ENCODE data around the gene LKAAEAR1. TPM values are rescaled to one million over a fixed set of nuclear protein-coding genes. Genes with fewer than 3 reads are reported as not detected.

The LKAAEAR1 gene
- total and polyA plus RNA-seq, 2 of the 13 experiments (the other 11 are each of a cell fraction or from before 2014, with no cell fraction given): not detected

DNA sequence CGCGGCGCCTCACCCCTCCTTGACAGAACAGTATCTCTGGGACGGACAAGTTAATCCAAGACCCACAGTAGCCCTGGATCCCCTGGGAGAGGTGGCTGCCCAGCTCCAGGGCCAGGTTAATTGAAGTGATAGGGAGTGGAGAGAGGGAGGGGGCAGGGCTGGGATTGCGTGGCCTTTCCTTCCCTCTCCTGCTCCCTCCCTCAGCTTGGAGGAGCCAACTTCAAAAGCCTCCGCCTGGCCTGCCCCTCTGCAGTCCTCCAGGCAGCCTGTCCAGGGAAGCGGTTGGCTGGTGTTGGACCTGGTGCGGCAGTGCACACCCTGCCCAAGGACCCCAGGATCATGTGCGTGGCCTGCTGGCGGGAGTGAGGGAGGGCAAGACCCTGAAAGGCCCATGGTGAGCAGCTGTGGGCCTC, 48.3 kb downstream of the LKAAEAR1 start, which contains the start of gene C20orf204 (continued):
- TF ChIP-seq ZNF891 (CRISPR knock-in tag; IDR thresholded peaks at IDR 0.05) (no peak), HDAC1 (CRISPR knock-in tag; IDR thresholded peaks at IDR 0.05) (peak; percentile 75; the same call in 1 of the 2 replicates), ZBTB38 (CRISPR knock-in tag; IDR thresholded peaks at IDR 0.05) (peak; percentile 94), ZFY (CRISPR knock-in tag; IDR thresholded peaks at IDR 0.05) (peak; percentile 87), MEIS2 (CRISPR knock-in tag; IDR thresholded peaks at IDR 0.05) (peak; percentile 28; the same call in 1 of the 2 replicates), JUNB (CRISPR knock-in tag; IDR thresholded peaks at IDR 0.05; ENCODE audit: borderline replicate concordance) (0 out of 2 replicates have a peak, but pooled peaks have one; percentile 55), ELF3 (CRISPR knock-in tag; IDR thresholded peaks at IDR 0.05) (peak; percentile 50; the same call in 1 of the 2 replicates), NRL (CRISPR knock-in tag; IDR thresholded peaks at IDR 0.05; ENCODE audit: borderline replicate concordance) (peak; percentile 25; the same call in 1 of the 2 replicates), HNRNPK (IDR thresholded peaks at IDR 0.05; ENCODE audit: low read depth, low read length, poor library complexity, severe bottlenecking) (peak; percentile 51), PHB2 (IDR thresholded peaks at IDR 0.05; ENCODE audit: partially characterized antibody) (no peak), EP300 (IDR thresholded peaks at IDR 0.05; ENCODE audit: low read depth in 2 of 2, low read length in 2 of 2) (peak; percentile 15 to 48; a peak in 1 of 4 replicates), EP300 (CRISPR knock-in tag; IDR thresholded peaks at IDR 0.05; ENCODE audit: borderline replicate concordance) (peak; percentile 74), HNRNPLL (IDR thresholded peaks at IDR 0.05; ENCODE audit: low read depth, low read length, poor library complexity, severe bottlenecking) (peak; percentile 67), ZMYM4 (CRISPR knock-in tag; IDR thresholded peaks at IDR 0.05) (peak; percentile 77; the same call in 1 of the 2 replicates), ZFP36L1 (CRISPR knock-in tag; IDR thresholded peaks at IDR 0.05) (peak; percentile 87; the same call in 1 of the 2 replicates), ZNF33B (CRISPR knock-in tag; IDR thresholded peaks at IDR 0.05) (peak; percentile 29; the same call in 1 of the 2 replicates), ZNF263 (CRISPR knock-in tag; IDR thresholded peaks at IDR 0.05) (peak; percentile 95), ZNF782 (CRISPR knock-in tag; IDR thresholded peaks at IDR 0.05; ENCODE audit: borderline replicate concordance) (peak; percentile 37; the same call in 1 of the 2 replicates), ZBTB21 (CRISPR knock-in tag; IDR thresholded peaks at IDR 0.05) (peak; percentile 27; the same call in 1 of the 2 replicates), ZNF160 (CRISPR knock-in tag; IDR thresholded peaks at IDR 0.05) (peak; percentile 79; the same call in 1 of the 2 replicates), AKAP8 (CRISPR knock-in tag; IDR thresholded peaks at IDR 0.05) (peak; percentile 97)
- TF ChIP-seq, protein P1, sequence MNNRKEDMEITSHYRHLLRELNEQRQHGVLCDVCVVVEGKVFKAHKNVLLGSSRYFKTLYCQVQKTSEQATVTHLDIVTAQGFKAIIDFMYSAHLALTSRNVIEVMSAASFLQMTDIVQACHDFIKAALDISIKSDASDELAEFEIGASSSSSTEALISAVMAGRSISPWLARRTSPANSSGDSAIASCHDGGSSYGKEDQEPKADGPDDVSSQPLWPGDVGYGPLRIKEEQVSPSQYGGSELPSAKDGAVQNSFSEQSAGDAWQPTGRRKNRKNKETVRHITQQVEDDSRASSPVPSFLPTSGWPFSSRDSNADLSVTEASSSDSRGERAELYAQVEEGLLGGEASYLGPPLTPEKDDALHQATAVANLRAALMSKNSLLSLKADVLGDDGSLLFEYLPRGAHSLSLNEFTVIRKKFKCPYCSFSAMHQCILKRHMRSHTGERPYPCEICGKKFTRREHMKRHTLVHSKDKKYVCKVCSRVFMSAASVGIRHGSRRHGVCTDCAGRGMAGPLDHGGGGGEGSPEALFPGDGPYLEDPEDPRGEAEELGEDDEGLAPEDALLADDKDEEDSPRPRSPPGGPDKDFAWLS (CRISPR knock-in tag; IDR thresholded peaks at IDR 0.05; ENCODE audit: borderline replicate concordance): no peak; the same call in 1 of the 2 replicates
- TF ChIP-seq, protein P2, sequence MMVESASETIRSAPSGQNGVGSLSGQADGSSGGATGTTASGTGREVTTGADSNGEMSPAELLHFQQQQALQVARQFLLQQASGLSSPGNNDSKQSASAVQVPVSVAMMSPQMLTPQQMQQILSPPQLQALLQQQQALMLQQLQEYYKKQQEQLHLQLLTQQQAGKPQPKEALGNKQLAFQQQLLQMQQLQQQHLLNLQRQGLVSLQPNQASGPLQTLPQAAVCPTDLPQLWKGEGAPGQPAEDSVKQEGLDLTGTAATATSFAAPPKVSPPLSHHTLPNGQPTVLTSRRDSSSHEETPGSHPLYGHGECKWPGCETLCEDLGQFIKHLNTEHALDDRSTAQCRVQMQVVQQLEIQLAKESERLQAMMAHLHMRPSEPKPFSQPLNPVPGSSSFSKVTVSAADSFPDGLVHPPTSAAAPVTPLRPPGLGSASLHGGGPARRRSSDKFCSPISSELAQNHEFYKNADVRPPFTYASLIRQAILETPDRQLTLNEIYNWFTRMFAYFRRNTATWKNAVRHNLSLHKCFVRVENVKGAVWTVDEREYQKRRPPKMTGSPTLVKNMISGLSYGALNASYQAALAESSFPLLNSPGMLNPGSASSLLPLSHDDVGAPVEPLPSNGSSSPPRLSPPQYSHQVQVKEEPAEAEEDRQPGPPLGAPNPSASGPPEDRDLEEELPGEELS (CRISPR knock-in tag; IDR thresholded peaks at IDR 0.05): peak; percentile 61; the same call in 1 of the 2 replicates
- TF ChIP-seq, protein P3, sequence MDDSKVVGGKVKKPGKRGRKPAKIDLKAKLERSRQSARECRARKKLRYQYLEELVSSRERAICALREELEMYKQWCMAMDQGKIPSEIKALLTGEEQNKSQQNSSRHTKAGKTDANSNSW (CRISPR knock-in tag; IDR thresholded peaks at IDR 0.05; ENCODE audit: borderline replicate concordance): peak; percentile 82; the same call in 1 of the 2 replicates
- TF ChIP-seq, protein P4, sequence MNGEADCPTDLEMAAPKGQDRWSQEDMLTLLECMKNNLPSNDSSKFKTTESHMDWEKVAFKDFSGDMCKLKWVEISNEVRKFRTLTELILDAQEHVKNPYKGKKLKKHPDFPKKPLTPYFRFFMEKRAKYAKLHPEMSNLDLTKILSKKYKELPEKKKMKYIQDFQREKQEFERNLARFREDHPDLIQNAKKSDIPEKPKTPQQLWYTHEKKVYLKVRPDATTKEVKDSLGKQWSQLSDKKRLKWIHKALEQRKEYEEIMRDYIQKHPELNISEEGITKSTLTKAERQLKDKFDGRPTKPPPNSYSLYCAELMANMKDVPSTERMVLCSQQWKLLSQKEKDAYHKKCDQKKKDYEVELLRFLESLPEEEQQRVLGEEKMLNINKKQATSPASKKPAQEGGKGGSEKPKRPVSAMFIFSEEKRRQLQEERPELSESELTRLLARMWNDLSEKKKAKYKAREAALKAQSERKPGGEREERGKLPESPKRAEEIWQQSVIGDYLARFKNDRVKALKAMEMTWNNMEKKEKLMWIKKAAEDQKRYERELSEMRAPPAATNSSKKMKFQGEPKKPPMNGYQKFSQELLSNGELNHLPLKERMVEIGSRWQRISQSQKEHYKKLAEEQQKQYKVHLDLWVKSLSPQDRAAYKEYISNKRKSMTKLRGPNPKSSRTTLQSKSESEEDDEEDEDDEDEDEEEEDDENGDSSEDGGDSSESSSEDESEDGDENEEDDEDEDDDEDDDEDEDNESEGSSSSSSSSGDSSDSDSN (CRISPR knock-in tag; IDR thresholded peaks at IDR 0.05): peak; percentile 94

All from HepG2 (cell line).